ENCODE results near the gene GEMIN4. TPM values are rescaled to one million over a fixed set of nuclear protein-coding genes. Genes with fewer than 3 reads are reported as not detected.
A peak's percentile ranks its signal among the peaks of the same experiment; 100 is the strongest.
"Not testable (repeated sequence)": the region's sequence is repeated elsewhere in the genome, so short reads cannot be mapped to it uniquely, and the experiment has no call there.

GEMIN4 gene
- total and polyA plus RNA-seq, 10 of the 15 experiments (the other 5 are each of a cell fraction or from before 2014, with no cell fraction given) = 2.4 to 55.6 (median 34.5) TPM

- H3K36me3 ChIP-seq (ENCODE audit: control insufficient read depth in 2 of 2, insufficient read depth in 2 of 2, low read length in 1 of 2) = peaks cover 22 to 27% of the 10 kb centered on the region in 2 experiments
- H3K27me3 ChIP-seq (replicated peaks in 1 of 2; ENCODE audit: control insufficient read depth in 2 of 2, insufficient read depth in 2 of 2, low read length in 1 of 2) = no peaks in the 10 kb centered on the region
- no peaks in the 10 kb centered on the region for H4K20me1 ChIP-seq (ENCODE audit: control insufficient read depth, insufficient read depth)
- peak overlapping the region; percentile 89 for H3K27ac ChIP-seq (ENCODE audit: control insufficient read depth, insufficient read depth)
- WGBS (ENCODE audit: insufficient coverage, insufficient replicate concordance, low lambda C conversion rate, missing lambda C conversion rate) = 66% methylated on average over 8 of the region's 8 CpGs
- no TSS peak for BruUV-seq (replicated peaks)
- intact Hi-C loops (cut with micrococcal nuclease; ENCODE audit: unreplicated experiment) (no loop called here), in situ Hi-C loops (cut with MboI) (no loop called here)
- FAIRE-seq = no peak
- TF ChIP-seq KLF5 (IDR thresholded peaks at IDR 0.05; ENCODE audit: partially characterized antibody) (no peak), SUPT20H (IDR thresholded peaks at IDR 0.05; ENCODE audit: borderline replicate concordance, control insufficient read depth, low read depth, low read length) (no peak), SRF (IDR thresholded peaks at IDR 0.05; ENCODE audit: low read depth in 2 of 2, low read length in 2 of 2) (no peak), CBX3 (IDR thresholded peaks at IDR 0.05; ENCODE audit: borderline replicate concordance, low read depth) (no peak)
- no peak for DNase-seq (ENCODE audit: low read depth, low spot score)
- H3K9me3 ChIP-seq (replicated peaks; ENCODE audit: control insufficient read depth, insufficient read depth, low read length) = peaks cover 3% of the 10 kb centered on the region; the same call in 1 of the 3 replicates
- SMC1A ChIA-PET (ENCODE audit: uncharacterized antibody, unreplicated experiment) = interaction anchor here (1.0 to 1.5 kb wide), 5 partner anchors 8 to 338 kb away, joined by 3 to 5 read pairs (median 4); partner anchors contain the start of gene VPS53
- CTCF ChIA-PET = interaction anchor here (0.7 to 1.7 kb wide), 8 partner anchors 8 to 338 kb away, joined by 3 to 5 read pairs (median 4); partner anchors contain the start of genes GLOD4 and MRM3
- peaks cover 45% of the 10 kb centered on the region for H3K79me2 ChIP-seq (ENCODE audit: control insufficient read depth, insufficient read depth, low read length)
- RAD21 ChIA-PET (ENCODE audit: unreplicated experiment) = interaction anchor here (0.5 to 1.7 kb wide), 6 partner anchors 10 to 588 kb away, joined by 3 to 5 read pairs (median 3); no protein-coding TSS in a partner anchor
- H3K4me1 ChIP-seq (ENCODE audit: control insufficient read depth, insufficient read depth, low read length) = peaks cover 4% of the 10 kb centered on the region; the same call in 1 of the 2 replicates
- no peak overlapping the region for H2AFZ ChIP-seq (ENCODE audit: control insufficient read depth, low read depth, low read length)
- peak overlapping the region; percentile 96 for H3K4me2 ChIP-seq (ENCODE audit: control insufficient read depth, insufficient read depth)
- POLR2A ChIA-PET = interaction anchor here (0.9 to 1.7 kb wide), 7 partner anchors 10 to 37 kb away, joined by 3 to 5 read pairs (median 4); partner anchors contain the start of genes GLOD4, MRM3 and VPS53
- H3K4me3 ChIP-seq = peak overlapping the region; percentile 98
- ATAC-seq = no peak
- H3K9ac ChIP-seq (ENCODE audit: control insufficient read depth, insufficient read depth, low read length) = peak overlapping the region; percentile 91
Measured at GRCh38 chr17:750431-751037, 1.5 kb downstream of the GEMIN4 start.

- H3K4me1 ChIP-seq (ENCODE audit: control insufficient read depth, insufficient read depth, low read length); H3K9me3 ChIP-seq (replicated peaks; ENCODE audit: control insufficient read depth, insufficient read depth, low read length); in situ Hi-C loops (cut with MboI); H3K27me3 ChIP-seq (replicated peaks in 1 of 2; ENCODE audit: control insufficient read depth in 2 of 2, insufficient read depth in 2 of 2, low read length in 1 of 2); H3K9ac ChIP-seq (ENCODE audit: control insufficient read depth, insufficient read depth, low read length); ATAC-seq; FAIRE-seq; intact Hi-C loops (cut with micrococcal nuclease; ENCODE audit: unreplicated experiment); H4K20me1 ChIP-seq (ENCODE audit: control insufficient read depth, insufficient read depth); RAD21 ChIA-PET (ENCODE audit: unreplicated experiment); BruUV-seq (replicated peaks); H2AFZ ChIP-seq (ENCODE audit: control insufficient read depth, low read depth, low read length); DNase-seq (ENCODE audit: low read depth, low spot score); H3K27ac ChIP-seq (ENCODE audit: control insufficient read depth, insufficient read depth); H3K4me3 ChIP-seq: not testable (repeated sequence)
- peak; percentile 50 for TF ChIP-seq HDAC6 (IDR thresholded peaks at IDR 0.05; ENCODE audit: unreplicated experiment)
- H3K4me2 ChIP-seq (ENCODE audit: control insufficient read depth, insufficient read depth) = peak overlapping the region; percentile 96; the same call in 1 of the 2 replicates
- peaks cover 45% of the 10 kb centered on the region for H3K79me2 ChIP-seq (ENCODE audit: control insufficient read depth, insufficient read depth, low read length)
- H3K36me3 ChIP-seq (ENCODE audit: control insufficient read depth in 2 of 2, insufficient read depth in 2 of 2, low read length in 1 of 2) = peaks cover 30 to 33% of the 10 kb centered on the region in 2 experiments
- CTCF ChIA-PET = interaction anchor here (1.3 to 1.6 kb wide), 2 partner anchors 232 to 337 kb away, joined by 5 read pairs; no protein-coding TSS in a partner anchor
- SMC1A ChIA-PET (ENCODE audit: uncharacterized antibody, unreplicated experiment) = interaction anchor here (1.1 to 1.5 kb wide), 2 partner anchors 34 to 337 kb away, joined by 3 to 4 read pairs; partner anchors contain the start of gene VPS53
- WGBS (ENCODE audit: insufficient coverage, insufficient replicate concordance, low lambda C conversion rate, missing lambda C conversion rate) = 94% methylated on average over 6 of the region's 7 CpGs
- POLR2A ChIA-PET = interaction anchor here (1.5 kb wide), 1 partner anchor 35 kb away, joined by 5 read pairs; the partner anchor contains the start of gene VPS53
Measured at GRCh38 chr17:749359-749758, 2.7 kb downstream of the GEMIN4 start.
